Loucy (cell line): Measurements from ENCODE around the gene STRN3.
"Not testable (repeated sequence)": the region's sequence is repeated elsewhere in the genome, so short reads cannot be mapped to it uniquely, and the experiment has no call there.

Source experiments
- H2AFZ ChIP-seq: fragments of 200-600 bp; sonication (generic); 2 replicates; pipeline ENCODE4 v1.6.0; 2016; ENCODE audit warnings: antibody characterized with exemption, mild to moderate bottlenecking, low read length, moderate library complexity
- H3F3A ChIP-seq: fragments of 200-600 bp; 2 replicates; pipeline ENCODE4 v1.6.0; 2016; ENCODE audit warnings: antibody characterized with exemption, low read depth, mild to moderate bottlenecking
- H3K27me3 ChIP-seq: fragments of 200-600 bp; sonication (generic); 2 replicates; pipeline ENCODE4 v1.6.1; 2014; ENCODE audit warnings: low read length, mild to moderate bottlenecking; ENCODE audit not compliant: insufficient read depth, poor library complexity, severe bottlenecking
- H3K36me3 ChIP-seq: fragments of 200-600 bp; sonication (generic); 2 replicates; pipeline ENCODE4 v1.6.1; 2016; ENCODE audit warnings: low read length; ENCODE audit not compliant: insufficient read depth
- H3K4me1 ChIP-seq: fragments of 200-600 bp; sonication (generic); 2 replicates; pipeline ENCODE4 v1.5.1; 2014; ENCODE audit warnings: low read length, mild to moderate bottlenecking; ENCODE audit not compliant: insufficient read depth, poor library complexity, severe bottlenecking
- H3K4me2 ChIP-seq: fragments of 200-600 bp; sonication (generic); 2 replicates; pipeline ENCODE4 v1.6.0; 2014; ENCODE audit warnings: antibody characterized with exemption, low read length, low read depth, mild to moderate bottlenecking; ENCODE audit not compliant: poor library complexity, severe bottlenecking
- H3K4me3 ChIP-seq: fragments of 200-600 bp; sonication (generic); 2 replicates; pipeline ENCODE4 v1.5.1; 2014; ENCODE audit warnings: low read length, mild to moderate bottlenecking, mixed read lengths; ENCODE audit not compliant: poor library complexity, severe bottlenecking
- H3K79me2 ChIP-seq: fragments of 200-600 bp; sonication (generic); 2 replicates; pipeline ENCODE4 v1.6.1; 2014; ENCODE audit warnings: low read length; ENCODE audit not compliant: insufficient read depth
- H3K9ac ChIP-seq: fragments of 200-600 bp; sonication (generic); 2 replicates; pipeline ENCODE4 v1.6.0; 2014; ENCODE audit warnings: mild to moderate bottlenecking, low read depth, low read length, moderate library complexity; ENCODE audit not compliant: poor library complexity, severe bottlenecking
- H3K9me2 ChIP-seq: fragments of 200-600 bp; sonication (generic); replicated peaks from 2 replicates; pipeline ENCODE4 v1.6.1; 2016; ENCODE audit warnings: low read depth, low read length, mixed read lengths
- H3K9me3 ChIP-seq: fragments of 200-600 bp; sonication (generic); 2 replicates; pipeline ENCODE4 v1.6.1; 2014; ENCODE audit warnings: mild to moderate bottlenecking, antibody characterized with exemption, low read length, low read depth; ENCODE audit not compliant: insufficient read depth
- H4K20me1 ChIP-seq: fragments of 200-600 bp; sonication (generic); 2 replicates; pipeline ENCODE4 v1.6.0; 2014; ENCODE audit warnings: antibody characterized with exemption, low read length, mild to moderate bottlenecking; ENCODE audit not compliant: insufficient read depth, poor library complexity, severe bottlenecking
- EZH2phosphoT487 ChIP-seq: fragments of 200-600 bp; IDR thresholded peaks from 2 replicates; pipeline ENCODE4 v1.6.1; 2018; ENCODE audit warnings: antibody characterized with exemption, mild to moderate bottlenecking, moderate library complexity, borderline replicate concordance
- TF ChIP-seq, protein P1 (sequence below): fragments of 200-600 bp; sonication (generic); conservative IDR thresholded peaks from 2 replicates; pipeline ENCODE4 v1.5.1; 2014; ENCODE audit warnings: mild to moderate bottlenecking, antibody characterized with exemption, low read length

Gene STRN3

GRCh38 chr14:30962537-30962936, 63.6 kb downstream of the STRN3 start:
- Histone ChIP-seq H3K9me3 (peaks cover 14% of the 10 kb centered on the region; the same call in 1 of the 2 replicates), H3K36me3 (peaks cover 22% of the 10 kb centered on the region; the same call in 1 of the 2 replicates), H4K20me1 (peaks cover 62% of the 10 kb centered on the region)

GRCh38 chr14:30961330-30961729, 64.8 kb downstream of the STRN3 start:
- peaks cover 56% of the 10 kb centered on the region for H4K20me1 ChIP-seq
- H2AFZ ChIP-seq, result no peak overlapping the region
- no peak overlapping the region for H3K9ac ChIP-seq
- H3K4me2 ChIP-seq, result no peak overlapping the region
- H3K4me1 ChIP-seq, result no peaks in the 10 kb centered on the region
- H3K36me3 ChIP-seq, result peaks cover 16% of the 10 kb centered on the region; the same call in 1 of the 2 replicates
- no peak overlapping the region for H3K4me3 ChIP-seq
- no peaks in the 10 kb centered on the region for H3F3A ChIP-seq
- H3K27me3 ChIP-seq, result no peaks in the 10 kb centered on the region
- H3K79me2 ChIP-seq, result peaks cover 97% of the 10 kb centered on the region
- H3K9me2 ChIP-seq, result no peaks in the 10 kb centered on the region
- TF ChIP-seq EZH2phosphoT487, result no peak
- TF ChIP-seq, protein P1, sequence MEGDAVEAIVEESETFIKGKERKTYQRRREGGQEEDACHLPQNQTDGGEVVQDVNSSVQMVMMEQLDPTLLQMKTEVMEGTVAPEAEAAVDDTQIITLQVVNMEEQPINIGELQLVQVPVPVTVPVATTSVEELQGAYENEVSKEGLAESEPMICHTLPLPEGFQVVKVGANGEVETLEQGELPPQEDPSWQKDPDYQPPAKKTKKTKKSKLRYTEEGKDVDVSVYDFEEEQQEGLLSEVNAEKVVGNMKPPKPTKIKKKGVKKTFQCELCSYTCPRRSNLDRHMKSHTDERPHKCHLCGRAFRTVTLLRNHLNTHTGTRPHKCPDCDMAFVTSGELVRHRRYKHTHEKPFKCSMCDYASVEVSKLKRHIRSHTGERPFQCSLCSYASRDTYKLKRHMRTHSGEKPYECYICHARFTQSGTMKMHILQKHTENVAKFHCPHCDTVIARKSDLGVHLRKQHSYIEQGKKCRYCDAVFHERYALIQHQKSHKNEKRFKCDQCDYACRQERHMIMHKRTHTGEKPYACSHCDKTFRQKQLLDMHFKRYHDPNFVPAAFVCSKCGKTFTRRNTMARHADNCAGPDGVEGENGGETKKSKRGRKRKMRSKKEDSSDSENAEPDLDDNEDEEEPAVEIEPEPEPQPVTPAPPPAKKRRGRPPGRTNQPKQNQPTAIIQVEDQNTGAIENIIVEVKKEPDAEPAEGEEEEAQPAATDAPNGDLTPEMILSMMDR, result no peak
- peaks cover 10% of the 10 kb centered on the region; the same call in 1 of the 2 replicates for H3K9me3 ChIP-seq

More at GRCh38 chr14:30962537-30962936, 63.6 kb downstream of the STRN3 start:
- H3K27me3 ChIP-seq, H3K4me3 ChIP-seq, H3K4me2 ChIP-seq, H3K9ac ChIP-seq, H3F3A ChIP-seq, H2AFZ ChIP-seq, H3K9me2 ChIP-seq, H3K4me1 ChIP-seq: not testable (repeated sequence)
- peaks cover 98% of the 10 kb centered on the region for H3K79me2 ChIP-seq

DNA sequence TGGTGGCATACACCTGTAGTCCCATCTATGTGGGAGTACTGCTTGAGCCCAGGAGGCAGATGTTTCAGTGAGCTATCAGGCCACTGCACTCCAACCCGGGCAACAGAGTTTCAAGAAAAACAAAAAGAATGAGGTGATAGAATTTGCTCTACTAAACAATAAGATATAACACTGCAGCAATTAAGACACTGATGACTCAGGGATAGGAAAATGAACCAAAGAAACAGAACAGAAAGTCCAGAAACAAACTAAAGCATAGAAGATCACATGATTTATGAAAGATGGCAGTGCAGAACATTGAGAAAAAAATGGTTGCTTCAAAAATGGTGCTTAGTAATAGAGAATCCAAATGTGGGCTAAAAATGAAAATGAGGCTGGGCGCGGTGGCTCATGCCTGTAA, 66.0 kb downstream of the STRN3 start:
- H3K36me3 ChIP-seq, result peaks cover 18% of the 10 kb centered on the region; the same call in 1 of the 2 replicates
- no peaks in the 10 kb centered on the region for H3F3A ChIP-seq
- TF ChIP-seq, protein P1, result no peak
- TF ChIP-seq EZH2phosphoT487, result no peak
- no peak overlapping the region for H2AFZ ChIP-seq
- 0 out of 2 replicates have a peak, but pooled peaks cover under 1% of the 10 kb centered on the region for H3K9me3 ChIP-seq
- peaks cover 90% of the 10 kb centered on the region for H3K79me2 ChIP-seq
- H3K4me2 ChIP-seq, result no peak overlapping the region
- no peak overlapping the region for H3K4me3 ChIP-seq
- H3K9me2 ChIP-seq, result no peaks in the 10 kb centered on the region
- H3K27me3 ChIP-seq, result no peaks in the 10 kb centered on the region
- no peaks in the 10 kb centered on the region for H3K4me1 ChIP-seq
- no peak overlapping the region for H3K9ac ChIP-seq
- peaks cover 59% of the 10 kb centered on the region for H4K20me1 ChIP-seq
